GM18511 (cell line): Measurements from ENCODE around the gene LRCH4.

ENCODE experiments used
- ATAC-seq: cut with Tn5 transposase; IDR thresholded peaks from one replicate; pipeline ENCODE4 v1.9.1; 2021; ENCODE audit warnings: mild to moderate bottlenecking, moderate library complexity; ENCODE audit not compliant: unreplicated experiment

The LRCH4 gene, protein sequence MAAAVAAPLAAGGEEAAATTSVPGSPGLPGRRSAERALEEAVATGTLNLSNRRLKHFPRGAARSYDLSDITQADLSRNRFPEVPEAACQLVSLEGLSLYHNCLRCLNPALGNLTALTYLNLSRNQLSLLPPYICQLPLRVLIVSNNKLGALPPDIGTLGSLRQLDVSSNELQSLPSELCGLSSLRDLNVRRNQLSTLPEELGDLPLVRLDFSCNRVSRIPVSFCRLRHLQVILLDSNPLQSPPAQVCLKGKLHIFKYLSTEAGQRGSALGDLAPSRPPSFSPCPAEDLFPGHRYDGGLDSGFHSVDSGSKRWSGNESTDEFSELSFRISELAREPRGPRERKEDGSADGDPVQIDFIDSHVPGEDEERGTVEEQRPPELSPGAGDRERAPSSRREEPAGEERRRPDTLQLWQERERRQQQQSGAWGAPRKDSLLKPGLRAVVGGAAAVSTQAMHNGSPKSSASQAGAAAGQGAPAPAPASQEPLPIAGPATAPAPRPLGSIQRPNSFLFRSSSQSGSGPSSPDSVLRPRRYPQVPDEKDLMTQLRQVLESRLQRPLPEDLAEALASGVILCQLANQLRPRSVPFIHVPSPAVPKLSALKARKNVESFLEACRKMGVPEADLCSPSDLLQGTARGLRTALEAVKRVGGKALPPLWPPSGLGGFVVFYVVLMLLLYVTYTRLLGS

DNA sequence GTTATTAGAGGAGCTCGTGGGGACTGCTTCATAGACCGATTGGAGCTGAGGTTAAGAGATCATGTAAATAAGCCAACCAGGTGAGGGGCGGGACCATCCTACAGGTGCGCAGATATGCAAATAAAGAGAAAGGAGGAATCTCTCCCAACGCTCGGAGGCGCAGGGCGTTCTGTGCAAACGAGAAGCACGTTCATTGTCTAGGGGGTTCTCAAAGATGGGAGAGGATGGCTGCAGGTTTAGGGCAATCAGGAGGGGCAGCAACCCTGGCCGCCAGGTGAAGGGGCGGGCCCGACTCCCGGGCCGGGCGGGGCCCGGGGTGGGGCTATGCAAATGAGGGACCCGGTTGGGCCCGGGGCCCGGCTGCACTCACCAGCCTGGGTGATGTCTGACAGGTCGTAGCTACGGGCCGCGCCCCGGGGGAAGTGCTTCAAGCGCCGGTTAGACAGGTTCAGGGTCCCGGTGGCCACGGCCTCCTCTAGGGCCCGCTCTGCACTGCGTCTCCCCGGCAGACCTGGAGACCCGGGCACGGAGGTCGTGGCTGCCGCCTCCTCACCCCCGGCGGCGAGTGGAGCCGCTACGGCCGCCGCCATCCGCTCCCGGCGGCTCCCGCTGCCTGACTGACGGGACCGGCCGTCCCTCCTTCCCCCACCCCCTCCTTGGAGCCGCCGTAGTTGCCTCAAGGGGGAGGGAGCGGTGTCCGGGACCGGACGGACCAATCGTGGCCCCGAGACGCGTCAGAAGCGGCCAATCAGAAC lies at the start of gene LRCH4:
LRCH4 (minus strand) TSS at position 619 of the 755 bp plus-strand sequence; CDS start at position 590, 29 bp downstream.
- ATAC-seq = no peak

DNA sequence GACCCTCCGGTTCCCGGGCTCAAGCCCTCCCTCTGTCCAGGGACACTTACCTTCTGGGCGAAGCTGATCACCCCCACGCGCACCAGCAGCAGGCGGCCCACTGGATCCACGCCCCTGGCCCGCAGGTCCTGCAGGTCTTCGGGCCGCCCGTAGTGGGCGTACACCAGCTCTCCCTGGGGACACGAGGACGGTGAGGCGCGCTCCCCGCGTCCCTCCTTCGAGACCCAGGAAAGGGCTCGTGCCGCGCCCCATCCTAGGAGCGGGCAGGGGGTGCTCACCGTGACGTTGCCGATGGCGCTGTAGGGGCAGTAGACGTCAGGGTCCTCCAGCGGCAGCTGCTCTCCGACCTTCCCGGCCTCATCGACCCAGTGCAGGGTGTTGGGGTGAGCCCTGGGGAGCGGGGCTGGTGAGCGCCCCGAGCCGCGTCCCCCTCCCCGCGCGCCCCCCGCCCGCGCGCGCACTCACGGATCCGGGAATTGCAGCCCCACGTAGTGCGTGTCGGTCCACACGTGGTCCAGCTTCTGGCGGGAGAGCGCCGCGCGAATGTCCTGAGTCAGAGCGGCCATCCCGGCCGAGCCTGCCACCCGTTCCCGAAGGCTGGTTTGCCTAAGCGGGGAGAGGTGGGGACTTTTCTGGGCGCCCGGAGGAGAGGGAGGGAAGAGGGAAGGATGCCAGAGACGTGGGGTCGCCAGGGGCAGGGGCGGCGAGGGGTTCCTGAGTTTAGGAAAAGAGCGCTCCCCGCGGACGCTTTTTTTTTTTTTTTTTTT lies 47.2 kb upstream of the LRCH4 start:
- no peak for ATAC-seq

DNA sequence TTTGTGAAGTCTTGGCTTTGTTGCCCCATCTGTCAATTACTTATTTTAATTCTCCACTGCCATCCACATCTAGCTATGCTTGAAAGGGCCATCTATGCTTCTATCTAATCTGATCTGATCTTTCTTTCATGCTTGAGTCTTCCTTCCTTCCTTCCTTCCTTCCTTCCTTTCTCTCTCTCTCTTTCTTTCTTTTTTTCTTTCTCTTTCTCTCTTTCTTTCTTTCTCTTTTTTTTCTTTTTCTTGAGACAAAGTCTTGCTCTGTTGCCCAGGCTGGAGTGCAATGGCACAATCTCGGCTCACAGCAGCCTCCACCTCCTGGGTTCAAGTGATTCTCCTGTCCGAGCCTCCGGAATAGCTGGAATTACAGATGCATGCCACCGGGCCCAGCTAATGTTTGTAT lies 44.1 kb upstream of the LRCH4 start:
- no peak for ATAC-seq

DNA sequence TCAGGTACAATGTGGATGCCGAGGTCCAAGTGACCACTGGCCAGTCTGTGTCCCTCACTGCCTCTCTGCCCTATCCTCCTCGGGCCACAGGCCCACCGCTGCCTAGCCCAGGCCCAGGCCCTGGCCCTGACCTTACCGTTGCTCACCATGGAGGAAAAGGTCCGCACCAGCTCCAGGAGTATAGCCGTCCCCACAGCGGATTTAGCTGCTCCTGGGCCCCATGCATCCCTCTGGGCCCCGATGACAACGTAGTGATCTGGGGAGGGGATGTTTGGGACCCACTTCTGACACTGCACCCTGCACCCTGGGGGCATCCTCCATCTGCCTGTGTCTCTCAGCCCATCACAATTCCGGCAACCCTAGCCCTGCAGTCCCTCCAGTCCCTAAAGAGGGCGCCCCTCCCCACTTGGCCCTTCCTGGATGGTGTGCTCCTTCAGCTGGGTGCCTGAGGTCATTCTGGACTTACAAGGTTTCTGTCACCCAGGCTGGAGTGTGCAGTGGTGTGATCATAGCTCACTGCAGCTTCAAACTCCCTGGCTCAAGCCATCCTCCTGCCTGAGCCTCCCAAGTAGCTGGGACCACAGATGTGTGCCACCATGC lies 43.3 kb upstream of the LRCH4 start:
- no peak for ATAC-seq

DNA sequence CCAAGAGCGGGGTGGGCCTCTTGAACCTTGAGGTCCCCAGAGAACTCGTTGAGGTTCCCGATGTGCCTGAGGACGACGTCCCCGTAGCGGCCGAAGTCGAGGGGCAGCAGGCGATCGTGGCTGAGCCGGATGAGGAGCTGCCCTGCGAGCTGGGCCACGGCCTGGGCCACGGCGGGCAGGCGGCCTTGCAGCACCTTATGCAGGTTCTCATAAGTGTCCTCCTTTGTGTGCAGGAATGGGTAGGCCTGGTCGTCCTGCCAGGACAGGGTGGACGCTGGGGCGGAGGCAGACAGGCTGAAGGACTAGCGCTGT lies 41.3 kb upstream of the LRCH4 start:
- ATAC-seq = no peak

DNA sequence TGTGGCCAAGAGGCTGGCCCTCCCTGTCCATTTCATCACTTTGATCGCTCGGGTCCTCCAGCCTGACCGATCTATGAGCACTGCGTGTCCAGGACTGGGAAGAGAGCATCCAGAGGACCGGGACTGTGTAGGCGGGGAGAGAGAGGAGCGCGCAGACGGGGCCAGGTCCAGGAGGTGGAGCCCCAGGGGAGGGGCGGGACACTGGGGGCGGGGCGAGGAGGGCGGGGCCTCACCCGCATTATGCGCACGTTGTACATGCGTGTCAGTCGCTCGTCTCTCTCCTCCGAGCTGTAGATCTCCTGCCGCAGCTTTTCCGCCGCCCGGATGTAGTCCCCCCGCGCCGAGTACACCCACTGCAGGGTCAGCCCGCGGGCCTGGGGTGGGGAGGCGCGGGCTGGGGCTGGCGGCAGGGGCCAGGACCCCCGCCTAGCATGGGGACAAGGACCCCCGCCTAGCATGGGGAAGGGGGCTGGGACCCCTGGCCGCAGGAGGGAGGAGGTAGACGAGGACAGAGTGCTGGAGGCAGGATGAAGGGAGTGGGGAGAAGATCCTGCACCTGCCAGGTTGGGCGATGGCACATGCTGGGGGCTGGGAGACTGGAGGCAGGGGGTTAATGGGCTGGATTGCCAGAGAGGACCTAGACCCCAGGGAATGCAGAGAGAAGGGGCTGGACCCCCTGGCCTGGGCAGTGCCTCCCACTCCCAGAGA lies 40.8 kb upstream of the LRCH4 start:
- peak; percentile 78 for ATAC-seq

DNA sequence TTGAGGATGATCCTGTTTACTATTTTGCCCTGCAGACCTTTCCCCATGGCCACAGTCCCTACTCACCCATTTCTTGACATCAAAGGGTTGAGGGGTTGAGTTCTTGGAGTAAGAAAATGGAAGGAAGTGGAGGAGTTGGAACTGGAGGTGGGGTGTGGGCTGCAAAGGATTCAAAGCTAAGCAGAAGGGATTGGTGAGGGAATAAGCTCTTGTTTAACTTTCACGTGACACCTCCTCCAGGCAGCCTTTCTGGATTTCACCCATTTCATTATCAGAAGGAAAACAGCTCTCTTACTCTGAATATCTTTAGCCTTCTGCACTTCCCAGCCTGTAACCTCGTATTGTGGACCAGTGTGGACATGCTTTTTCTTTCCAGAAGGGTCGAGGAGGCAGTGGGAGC lies 40.1 kb upstream of the LRCH4 start:
- ATAC-seq = no peak

DNA sequence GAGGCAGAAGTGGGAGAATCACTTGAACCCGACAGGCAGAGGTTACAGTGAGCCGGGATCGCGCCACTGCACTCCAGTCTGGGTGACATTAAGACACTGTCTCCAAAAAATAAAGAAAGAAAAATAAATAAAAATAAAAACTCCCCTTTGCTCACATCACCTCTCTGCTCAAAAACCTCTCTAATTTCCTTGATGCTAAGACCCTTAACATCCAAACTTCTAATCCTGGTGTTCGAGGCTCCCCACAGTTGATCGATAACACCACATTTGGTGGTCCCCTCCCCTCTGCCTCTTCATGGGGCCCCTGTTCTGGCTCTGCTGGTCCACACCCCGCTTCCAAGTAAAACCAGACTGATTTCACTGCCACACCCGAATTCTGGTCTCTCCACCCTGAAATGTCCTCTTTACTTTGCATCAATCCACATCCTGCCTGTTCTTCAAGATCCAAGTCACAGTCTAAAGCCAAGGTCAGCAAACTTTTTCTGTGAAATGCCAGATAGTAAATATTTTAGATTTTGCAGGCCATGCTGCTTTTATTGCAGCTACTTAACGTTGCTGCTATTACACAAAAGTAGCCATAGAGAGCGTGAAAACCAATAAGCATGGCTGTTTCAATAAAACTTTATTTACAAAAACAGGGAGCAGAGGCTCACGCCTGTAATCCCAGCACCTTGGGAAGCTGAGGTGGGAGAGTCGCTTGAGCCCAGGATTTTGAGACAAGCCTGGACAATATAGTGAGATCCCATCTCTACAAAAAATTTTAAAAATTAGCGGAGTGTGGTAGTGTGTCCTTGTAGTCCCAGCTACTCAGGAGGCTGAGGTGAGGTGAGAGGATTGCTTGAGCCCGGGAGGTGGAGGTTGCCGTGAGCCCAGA lies 38.3 kb upstream of the LRCH4 start:
- ATAC-seq = no peak

DNA sequence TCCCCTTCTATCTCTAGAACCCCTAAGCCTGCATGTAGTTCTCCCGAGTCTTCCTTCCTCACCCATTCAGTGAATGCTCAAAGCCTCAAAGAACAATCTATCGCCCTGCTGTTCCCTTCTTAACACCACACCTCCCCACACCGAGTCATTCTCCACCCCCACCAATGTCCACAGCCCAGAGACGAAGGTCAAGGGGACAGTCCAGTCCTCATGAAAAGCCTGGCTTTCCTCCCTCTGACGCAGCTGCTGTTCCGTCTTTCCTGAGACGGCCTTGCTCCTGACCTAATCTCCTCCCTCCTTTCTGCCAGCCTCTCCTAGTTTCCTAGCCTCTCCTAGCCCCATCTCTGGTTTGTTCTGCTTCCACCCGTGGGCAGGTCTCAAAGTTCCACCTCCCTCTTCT lies 35.6 kb upstream of the LRCH4 start:
- no peak for ATAC-seq

DNA sequence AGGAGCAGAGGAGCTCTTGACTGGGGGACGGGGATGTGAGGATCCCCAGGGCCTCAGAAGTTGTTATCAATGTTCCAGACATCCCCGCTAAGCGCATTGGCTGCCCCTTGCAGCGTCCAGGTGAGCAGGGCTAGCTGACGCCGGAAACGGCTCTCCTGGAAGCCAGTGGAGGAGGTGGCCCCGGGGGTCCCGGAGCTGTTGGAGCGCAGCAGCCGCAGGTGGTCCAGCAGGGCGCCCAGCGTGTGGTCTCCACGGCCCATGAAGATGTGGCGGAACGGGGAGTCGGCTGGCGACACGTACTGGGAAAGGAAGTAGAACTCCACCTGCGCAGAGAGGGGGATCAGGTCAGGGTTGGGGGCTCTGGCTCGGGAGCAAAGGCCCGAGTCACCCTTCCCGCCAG lies 34.9 kb upstream of the LRCH4 start:
- no peak for ATAC-seq

DNA sequence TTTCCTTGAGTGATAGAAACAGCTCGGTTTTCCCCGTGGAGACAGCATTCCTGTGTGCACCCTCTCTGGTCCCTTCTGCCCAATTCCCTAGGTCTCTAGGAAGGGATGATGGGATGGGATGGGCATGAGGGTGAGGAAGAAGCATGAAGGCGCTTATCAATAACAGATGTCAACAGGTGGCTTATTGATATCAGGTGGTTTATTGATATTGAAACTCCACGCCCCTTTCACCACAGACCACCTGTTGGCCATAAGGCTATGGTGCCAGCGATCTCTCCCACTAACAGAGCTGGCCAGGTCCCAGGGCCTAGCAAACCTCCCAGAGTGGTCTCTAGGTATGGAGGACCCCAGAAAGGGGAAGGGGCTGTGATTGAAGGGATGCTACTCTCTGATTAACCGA lies 34.3 kb upstream of the LRCH4 start:
- ATAC-seq = no peak

DNA sequence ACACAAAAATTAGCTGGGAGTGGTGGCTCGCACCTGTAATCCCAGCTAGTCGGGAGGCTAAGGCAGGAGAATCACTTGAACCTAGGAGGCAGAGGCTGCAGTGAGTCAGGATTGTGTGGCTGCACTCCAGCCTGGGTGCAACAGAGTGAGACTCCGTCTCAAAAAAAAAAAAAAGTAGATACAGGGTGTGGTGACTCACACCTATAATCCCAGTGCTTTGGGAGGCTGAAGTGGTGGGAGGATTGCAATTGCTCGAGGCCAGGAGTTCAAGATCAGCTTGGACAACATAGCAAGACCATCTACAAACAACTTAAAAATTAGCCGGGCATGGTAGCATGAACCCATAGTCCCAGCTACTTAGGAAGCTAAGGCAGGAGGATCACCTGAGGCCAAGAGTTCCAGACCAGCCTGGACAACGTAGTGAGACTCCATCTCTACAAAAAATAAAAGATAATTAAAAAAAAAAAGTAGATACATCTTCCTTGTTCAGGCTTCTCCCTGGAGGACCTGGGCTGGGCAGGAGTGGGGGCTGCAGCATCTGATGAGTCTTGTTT lies 28.5 kb upstream of the LRCH4 start:
- no peak for ATAC-seq

DNA sequence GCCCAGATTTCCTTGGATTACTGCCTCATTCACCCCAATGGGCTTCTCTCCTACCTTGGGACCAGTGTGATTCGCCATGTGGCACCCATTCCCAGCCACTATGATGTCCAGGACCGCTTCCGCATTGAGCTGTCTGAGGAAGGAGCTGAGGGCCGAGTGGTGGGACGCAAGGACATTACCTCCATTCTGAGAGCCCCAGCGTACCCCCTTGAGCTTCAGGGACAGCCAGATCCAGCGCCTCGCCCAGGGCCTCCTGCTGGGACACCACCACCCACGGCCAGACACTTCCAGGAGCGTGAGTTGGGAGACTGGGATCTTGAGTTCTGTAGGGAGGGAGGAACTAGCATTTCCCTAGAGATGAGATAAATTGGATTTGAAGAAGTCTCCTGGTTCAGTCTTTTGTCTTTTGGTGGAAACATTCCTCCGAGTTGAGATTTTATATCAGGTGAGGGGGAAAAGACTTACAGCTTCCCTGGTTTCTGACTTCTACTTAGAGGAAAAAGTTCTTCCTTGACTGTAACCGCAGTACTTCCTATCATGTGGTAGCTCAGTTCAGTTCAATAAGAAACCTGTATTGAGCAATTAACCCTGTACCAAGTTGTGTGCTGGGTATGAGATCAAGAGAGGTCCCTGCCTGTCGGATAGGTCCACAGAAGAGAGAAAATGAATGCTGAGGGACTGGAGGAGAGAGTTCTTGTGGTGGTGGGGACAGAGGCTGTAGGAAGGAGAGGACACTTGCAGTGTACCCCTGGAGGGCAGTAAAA lies 27.7 kb upstream of the LRCH4 start:
- no peak for ATAC-seq

DNA sequence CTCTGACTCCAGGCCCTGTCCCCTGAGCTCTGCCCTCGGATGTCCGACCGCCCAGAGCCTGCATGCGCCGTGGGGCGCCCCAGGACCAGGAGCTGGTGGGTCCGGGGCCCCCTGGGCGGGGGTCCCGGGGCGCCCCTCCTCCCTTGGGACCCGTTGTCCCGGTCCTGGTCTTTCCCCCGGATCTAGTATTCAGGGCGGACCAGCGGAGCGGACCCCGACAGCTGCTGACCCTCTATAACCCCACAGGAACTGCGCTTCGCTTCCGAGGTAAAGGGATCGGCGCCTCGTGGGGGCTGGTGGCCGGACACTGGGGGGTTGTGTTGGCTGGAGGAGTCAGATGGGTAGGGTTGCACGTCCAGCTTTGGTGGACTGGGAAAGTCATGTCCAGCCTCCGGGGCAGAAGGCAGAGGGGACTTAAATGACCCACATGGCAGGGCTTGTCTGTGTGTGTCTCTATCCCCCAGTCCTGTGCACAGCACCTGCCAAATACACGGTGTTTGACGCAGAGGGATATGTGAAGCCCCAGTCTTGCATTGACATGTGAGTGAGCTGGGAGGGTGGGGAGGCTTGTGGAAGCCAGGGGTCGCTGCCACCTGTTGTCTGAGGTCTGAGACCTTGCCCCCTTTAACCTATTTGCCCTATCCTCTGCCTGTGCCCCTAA lies 26.9 kb upstream of the LRCH4 start:
- ATAC-seq = peak; percentile 12

DNA sequence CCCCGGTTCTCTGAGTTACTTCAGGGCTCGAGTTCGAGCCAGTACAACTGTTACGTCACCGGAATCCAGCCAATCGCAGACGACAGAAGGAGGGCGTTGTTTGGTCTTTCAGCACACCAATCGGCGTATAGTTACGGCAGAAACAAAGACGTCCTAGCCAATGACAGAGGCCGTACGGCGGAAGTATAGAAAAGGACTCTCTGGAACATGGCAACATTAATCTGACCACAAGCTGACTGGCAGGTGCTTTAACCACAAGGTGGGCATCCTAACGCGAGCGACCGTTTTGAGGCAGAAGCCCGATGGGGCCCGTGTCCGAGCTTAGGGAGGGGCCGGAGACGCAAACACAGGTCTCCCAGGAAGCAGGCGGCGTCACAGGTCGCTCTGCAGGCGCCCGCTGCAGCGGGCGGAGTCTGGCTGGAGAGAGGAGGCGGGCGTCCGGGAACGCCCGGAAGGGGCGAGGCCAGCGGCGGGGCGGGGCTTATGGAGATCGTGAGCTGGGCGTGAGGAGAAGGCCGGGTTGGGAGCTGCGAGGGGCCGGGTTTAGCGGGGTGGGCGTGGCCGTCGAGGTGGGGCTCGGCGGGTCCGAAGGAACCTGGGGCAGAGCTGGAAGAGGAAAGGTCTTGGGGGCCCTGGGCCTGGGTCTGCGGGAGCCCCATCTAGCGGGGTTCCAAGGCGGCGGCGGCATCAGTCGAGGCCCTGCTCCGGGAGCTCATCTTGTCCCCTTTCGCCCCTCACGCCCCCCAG lies 26.2 kb upstream of the LRCH4 start, which contains the start of gene MOSPD3:
MOSPD3 (plus strand) TSS at position 558 of the 747 bp plus-strand sequence. CDS start 252 bp downstream, outside the sequence.
- ATAC-seq = peak; percentile 93

DNA sequence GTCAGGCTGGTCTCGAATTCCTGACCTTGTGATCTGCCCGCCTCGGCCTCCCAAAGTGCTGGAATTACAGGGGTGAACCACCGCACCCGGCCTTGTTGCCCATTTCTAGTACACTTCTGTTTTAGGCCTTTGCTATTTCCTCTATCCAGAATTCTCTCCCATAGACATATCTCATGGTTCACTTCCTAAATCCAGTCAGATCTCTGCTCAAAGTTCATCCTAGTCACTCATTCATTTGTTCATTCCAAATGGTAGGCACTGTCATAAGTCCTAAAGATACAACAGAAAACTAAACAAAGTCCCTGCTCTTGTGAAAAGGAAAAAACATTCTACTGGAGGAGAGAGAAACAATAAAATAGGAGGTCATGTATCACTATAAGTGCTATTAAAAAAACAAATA lies 24.0 kb upstream of the LRCH4 start:
- no peak for ATAC-seq

DNA sequence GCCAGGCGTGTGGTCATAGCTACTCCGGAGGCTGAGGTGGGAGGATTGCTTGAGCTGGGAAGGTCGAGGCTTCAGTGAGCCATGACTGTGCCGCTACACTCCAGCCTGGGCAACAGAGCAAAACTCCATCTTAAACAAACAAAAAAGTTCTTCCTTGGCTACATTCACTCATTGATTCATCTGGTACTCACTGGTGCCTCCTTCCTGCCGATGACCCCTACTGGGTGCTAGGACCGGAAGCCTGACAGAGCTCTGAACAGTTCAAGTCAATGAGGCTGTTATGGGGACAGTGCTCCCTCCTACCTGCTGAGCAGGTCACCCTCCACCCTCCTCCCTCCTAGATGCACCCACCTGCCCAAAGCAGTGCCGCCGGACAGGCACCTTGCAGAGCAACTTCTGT lies 21.2 kb upstream of the LRCH4 start:
- no peak for ATAC-seq
